Adrenal gland (tissue), 19 donors: Measurements from ENCODE around the gene DNPEP. TPM values are rescaled to one million over a fixed set of nuclear protein-coding genes. Genes with fewer than 3 reads are reported as not detected.

ENCODE experiments used
- DNase-seq, 7 donors: peaks; one replicate each; pipeline ENCODE4 v3.0.0-alpha.2; 2019 to 2020
- H3K27ac ChIP-seq, 5 donors: fragments of 200-600 bp; sonication (generic) in 4 of 5; 1 replicate in 3 of 5; 2 replicates in 2 of 5; pipeline versions ENCODE4 v1.5.1 to v1.8.0; 2016 to 2020; ENCODE audit warnings: mild to moderate bottlenecking in 1 of 5
- H3K27me3 ChIP-seq: fragments of 200-600 bp; 2 replicates; pipeline ENCODE4 v1.8.0; 2021
- H3K36me3 ChIP-seq, 2 donors: fragments of 200-600 bp; replicated peaks in 1 of 2; 1 replicate in 1 of 2; 2 replicates in 1 of 2; pipeline versions ENCODE4 v1.5.1 to v1.8.0; 2018 to 2022
- H3K4me1 ChIP-seq, 2 donors: fragments of 200-600 bp; replicated peaks in 1 of 2; 1 replicate in 1 of 2; 2 replicates in 1 of 2; pipeline versions ENCODE4 v1.5.1 to v1.8.0; 2018 to 2021
- H3K4me3 ChIP-seq, 4 donors: fragments of 200-600 bp; sonication (generic) in 3 of 4; one replicate each; pipeline ENCODE4 v1.5.1; 2016 to 2018
- H3K9me3 ChIP-seq, 3 donors: fragments of 200-600 bp; sonication (generic) in 1 of 3; replicated peaks in 1 of 3; 1 replicate in 2 of 3; 2 replicates in 1 of 3; pipeline versions ENCODE4 v1.5.1 to v1.8.0; 2016 to 2021
- CTCF ChIP-seq, 6 experiments: fragments of 450-650 bp in 4 of 6; fragments of 200-600 bp in 2 of 6; sonication (generic) in 1 of 6; IDR thresholded peaks; 1 replicate in 5 of 6; 2 replicates in 1 of 6; pipeline versions ENCODE4 v1.5.1 to v1.8.0; 2016 to 2021; ENCODE audit warnings: antibody characterized with exemption in 6 of 6, mild to moderate bottlenecking in 2 of 6, moderate library complexity in 1 of 6
- POLR2A ChIP-seq, 2 donors: fragments of 450-650 bp; IDR thresholded peaks; one replicate each; pipeline ENCODE4 v1.6.1; 2017; ENCODE audit warnings: antibody characterized with exemption in 2 of 2, mild to moderate bottlenecking in 2 of 2, moderate library complexity in 1 of 2
- WGBS, 4 donors: extraction: QIAGEN DNeasy Blood & Tissue Kit in 2 of 4; methylation state at CpG; one replicate each; pipeline versions ENCODE4 v1.1.5 to v1.1.7; 2013 to 2017; 5-methylcytosine and 5-hydroxymethylcytosine counted together
- intact Hi-C, 2 donors: fragments of 100-400 bp; cut with DNase I; formaldehyde crosslinking; loops; one replicate each; pipeline versions ENCODE4 v1.14.1 to v1.15.0; 2022 to 2023
- long read RNA-seq, 10 donors: library from polyadenylated mRNA in 3 of 10; unstranded in 2 of 10; stranded (forward) in 1 of 10; transcript quantifications; one replicate each; pipeline ENCODE4 v2.0.0 and lab custom pipeline, GENCODE V29; 2021 to 2026
- polyA plus RNA-seq, 3 donors: library from polyadenylated mRNA; stranded (reverse); fragments of 200-250 nt in 2 of 3; fragments of 350-450 nt in 1 of 3; fragmentation: Illumina TruSeq in 1 of 3; extraction: RNeasy Lipid Tissue Mini Kit (QIAGEN cat#74804) in 1 of 3; gene quantifications; one replicate each; pipeline ENCODE4 v1.2.3, GENCODE V29; 2013 to 2014
- total RNA-seq, 9 donors: library from RNA; depleted of rRNA in 4 of 9; stranded (reverse); fragments of >200 nt in 4 of 9; fragments of 120-200 nt in 1 of 9; fragmentation: NEBNext Ultra II Directional in 1 of 9; extraction: Animal tissue kit (Norgen Biotek cat#: 25700) in 1 of 9; gene quantifications; one replicate each; pipeline versions ENCODE4 v1.1.0 to v1.2.4, GENCODE V29; 2013 to 2023
- donor health status: healthy with polysubstance abuse.
- donor health status: Bipolar disorder and iron deficiency.
- donor health status: DM: yes; HTN: yes; CAD: no.
- donor health status: DM: no; HTN: no; CAD: no.
- donor health status: DM: no; HTN: no; CAD: no.
- donor health status: DM: yes; HTN: yes; CAD: no.

Gene DNPEP
- total RNA-seq (10 to 100 TPM; 33.5 to 59.2 (median 50.6) TPM), polyA plus RNA-seq (100 to 1,000 TPM in 1 of 3 donors, 10 to 100 TPM in 2; 30.0 to 107 (median 93.9) TPM)
- long read RNA-seq, donor 1, transcript DNPEP-201 (15 exons, 2,425 nt) = major isoform, 13 of 19 reads
- long read RNA-seq, donor 1, partial matches to known transcripts = 6 of 19 reads
- long read RNA-seq, donor 1, other reads (novel, unspliced or antisense) = 0 of 19 reads
- long read RNA-seq, donor 2, partial matches to known transcripts = 0 of 5 reads
- long read RNA-seq, donor 2, other reads (novel, unspliced or antisense) = 0 of 5 reads
- long read RNA-seq, donor 3, transcript DNPEP-201 (15 exons, 2,425 nt) = major isoform, 10 of 19 reads
- long read RNA-seq, donor 3, partial matches to known transcripts = 6 of 19 reads
- long read RNA-seq, donor 3, other reads (novel, unspliced or antisense) = 0 of 19 reads
- long read RNA-seq, donor 4, transcript DNPEP-201 (15 exons, 2,425 nt) = major isoform, 8 of 16 reads
- long read RNA-seq, donor 4, partial matches to known transcripts = 2 of 16 reads
- long read RNA-seq, donor 4, other reads (novel, unspliced or antisense) = 1 of 16 reads
- long read RNA-seq, donor 5, transcript DNPEP-201 (15 exons, 2,425 nt) = major isoform, 126 of 165 reads
- long read RNA-seq, donor 5, transcript DNPEP-203 (15 exons, 1,657 nt) = minor isoform, 13 of 165 reads
- long read RNA-seq, donor 5, partial matches to known transcripts = 7 of 165 reads
- long read RNA-seq, donor 5, other reads (novel, unspliced or antisense) = 17 of 165 reads
- long read RNA-seq, donor 6, transcript DNPEP-201 (15 exons, 2,425 nt) = major isoform, 6 of 9 reads
- long read RNA-seq, donor 6, partial matches to known transcripts = 2 of 9 reads
- long read RNA-seq, donor 6, other reads (novel, unspliced or antisense) = 1 of 9 reads
- long read RNA-seq, donor 7, transcript DNPEP-201 (15 exons, 2,425 nt) = major isoform, 6 of 7 reads
- long read RNA-seq, donor 7, partial matches to known transcripts = 0 of 7 reads
- long read RNA-seq, donor 7, other reads (novel, unspliced or antisense) = 0 of 7 reads
- long read RNA-seq, donor 8, transcript DNPEP-201 (15 exons, 2,425 nt) = major isoform, 17 of 31 reads
- long read RNA-seq, donor 8, partial matches to known transcripts = 8 of 31 reads
- long read RNA-seq, donor 8, other reads (novel, unspliced or antisense) = 0 of 31 reads
- long read RNA-seq, donor 9, transcript DNPEP-201 (15 exons, 2,425 nt) = major isoform, 6 of 15 reads
- long read RNA-seq, donor 9, partial matches to known transcripts = 7 of 15 reads
- long read RNA-seq, donor 9, other reads (novel, unspliced or antisense) = 0 of 15 reads
- long read RNA-seq, donor 10, partial matches to known transcripts = 6 of 9 reads
- long read RNA-seq, donor 10, other reads (novel, unspliced or antisense) = 0 of 9 reads

GRCh38 chr2:219387306-219388120 lies at the start of gene DNPEP:
TSS of gene DNPEP (minus strand) at chr2:219387912. CDS start at chr2:219387794, 118 bp downstream.
- 0 to 2% (median 1%) methylated on average over 18 to 73 of the region's 76 CpGs for WGBS, 4 donors
- no peaks in the 10 kb centered on the region for H3K27me3 ChIP-seq
- H3K9me3 ChIP-seq = no peaks in the 10 kb centered on the region
- peaks cover 0 to 37% of the 10 kb centered on the region in 2 donors for H3K36me3 ChIP-seq
- TF ChIP-seq POLR2A (IDR thresholded peaks at IDR 0.05) (peak; percentile 26 to 35), CTCF (IDR thresholded peaks at IDR 0.05) (peak in 1 of 6 experiments; percentile 2)
- H3K4me3 ChIP-seq = peak within 1 kb of the TSS; percentile 64 to 85 (median 80)
- peak within 1 kb of the TSS; percentile 65 to 96 (median 92) for H3K27ac ChIP-seq
- peaks cover 5 to 9% of the 10 kb centered on the region in 2 donors for H3K4me1 ChIP-seq
- intact Hi-C loops = no loop called here
- DNase-seq = peak; percentile 84 to 98 (median 93)

- H3K27ac ChIP-seq = no peak overlapping the region
- 82 to 100% (median 90%) methylated on average over 3 of the region's 3 CpGs for WGBS, 4 donors
These were observed 49.4 kb upstream of the DNPEP start for GRCh38 chr2:219437141-219437540.

GRCh38 chr2:219436491-219436890 lies 48.8 kb upstream of the DNPEP start:
- TF ChIP-seq POLR2A (IDR thresholded peaks at IDR 0.05) (no peak), CTCF (IDR thresholded peaks at IDR 0.05) (no peak)
- 82 to 91% (median 89%) methylated on average over 5 of the region's 5 CpGs for WGBS, 4 donors
- H3K4me3 ChIP-seq = no peak overlapping the region
- peaks cover 20% of the 10 kb centered on the region for H3K27me3 ChIP-seq
- H3K27ac ChIP-seq = no peak overlapping the region
- intact Hi-C loops = no loop called here
- DNase-seq = no peak
- no peaks in the 10 kb centered on the region for H3K9me3 ChIP-seq
- H3K36me3 ChIP-seq = no peaks in the 10 kb centered on the region
- H3K4me1 ChIP-seq = peaks cover 0 to 4% of the 10 kb centered on the region in 2 donors

More at GRCh38 chr2:219437141-219437540, 49.4 kb upstream of the DNPEP start:
- Histone ChIP-seq H3K4me3 (no peak overlapping the region), H3K9me3 (no peaks in the 10 kb centered on the region), H3K4me1 (peaks cover 0 to 10% of the 10 kb centered on the region in 2 donors), H3K36me3 (no peaks in the 10 kb centered on the region), H3K27me3 (peaks cover 23% of the 10 kb centered on the region)
- TF ChIP-seq POLR2A (IDR thresholded peaks at IDR 0.05) (no peak), CTCF (IDR thresholded peaks at IDR 0.05) (no peak)
- intact Hi-C loops = no loop called here
- DNase-seq = no peak
